ENCODE data around the gene MAPKAPK2.

DNA sequence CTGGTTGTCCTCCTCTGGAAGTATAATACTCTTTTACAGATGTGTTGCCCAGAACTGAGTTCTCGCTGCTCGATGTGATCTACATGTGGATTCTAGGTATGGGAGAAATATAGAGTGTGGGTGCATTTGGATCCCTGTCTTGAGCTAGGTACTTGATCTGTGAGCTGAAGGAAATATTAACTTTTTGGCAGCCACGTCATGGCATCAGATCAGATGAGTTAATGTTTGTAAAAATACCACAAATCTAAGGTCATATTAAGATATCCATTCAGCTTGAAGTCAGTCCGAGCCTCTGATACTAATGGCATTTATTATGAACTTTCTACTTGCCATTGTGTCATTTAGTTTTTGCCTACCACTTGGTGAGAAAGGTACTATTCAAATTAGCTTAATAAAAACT is 24.6 kb downstream of the MAPKAPK2 start:
- TF ChIP-seq, protein P1, sequence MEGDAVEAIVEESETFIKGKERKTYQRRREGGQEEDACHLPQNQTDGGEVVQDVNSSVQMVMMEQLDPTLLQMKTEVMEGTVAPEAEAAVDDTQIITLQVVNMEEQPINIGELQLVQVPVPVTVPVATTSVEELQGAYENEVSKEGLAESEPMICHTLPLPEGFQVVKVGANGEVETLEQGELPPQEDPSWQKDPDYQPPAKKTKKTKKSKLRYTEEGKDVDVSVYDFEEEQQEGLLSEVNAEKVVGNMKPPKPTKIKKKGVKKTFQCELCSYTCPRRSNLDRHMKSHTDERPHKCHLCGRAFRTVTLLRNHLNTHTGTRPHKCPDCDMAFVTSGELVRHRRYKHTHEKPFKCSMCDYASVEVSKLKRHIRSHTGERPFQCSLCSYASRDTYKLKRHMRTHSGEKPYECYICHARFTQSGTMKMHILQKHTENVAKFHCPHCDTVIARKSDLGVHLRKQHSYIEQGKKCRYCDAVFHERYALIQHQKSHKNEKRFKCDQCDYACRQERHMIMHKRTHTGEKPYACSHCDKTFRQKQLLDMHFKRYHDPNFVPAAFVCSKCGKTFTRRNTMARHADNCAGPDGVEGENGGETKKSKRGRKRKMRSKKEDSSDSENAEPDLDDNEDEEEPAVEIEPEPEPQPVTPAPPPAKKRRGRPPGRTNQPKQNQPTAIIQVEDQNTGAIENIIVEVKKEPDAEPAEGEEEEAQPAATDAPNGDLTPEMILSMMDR (optimal IDR thresholded peaks at IDR 0.05 in 1 of 3, IDR thresholded peaks at IDR 0.05 in 1 of 3, conservative IDR thresholded peaks at IDR 0.05 in 1 of 3; ENCODE audit: extremely low read depth in 1 of 3, insufficient read depth in 2 of 3, low read length in 3 of 3), result no peak
- TF ChIP-seq EZH2 (IDR thresholded peaks at IDR 0.05; ENCODE audit: low read length), result no peak
